ENCODE data around the gene SMTN.
"Not testable (repeated sequence)": the region's sequence is repeated elsewhere in the genome, so short reads cannot be mapped to it uniquely, and the experiment has no call there.

Gene SMTN

GRCh38 chr22:31091106-31091975 is 10.2 kb downstream of the SMTN start:
- no peak for DNase-seq

- DNase-seq: no peak
Observed at GRCh38 chr22:31092161-31092560, 11.0 kb downstream of the SMTN start.

GRCh38 chr22:31093086-31093850 is 12.2 kb downstream of the SMTN start:
- no peak for DNase-seq

GRCh38 chr22:31094021-31094551 is 13.0 kb downstream of the SMTN start:
- no peak for DNase-seq

- DNase-seq: no peak
Observed at GRCh38 chr22:31094741-31095140, 13.6 kb downstream of the SMTN start.

- no peak for DNase-seq
Observed at GRCh38 chr22:31095637-31096249, 14.6 kb downstream of the SMTN start.

- DNase-seq: no peak
Observed at GRCh38 chr22:31096657-31097279, 15.7 kb downstream of the SMTN start.

- DNase-seq: not testable (repeated sequence)
Observed at GRCh38 chr22:31097539-31097938, 16.4 kb downstream of the SMTN start.

- DNase-seq: no peak
Observed at GRCh38 chr22:31097941-31098631, 17.0 kb downstream of the SMTN start.

- no peak for DNase-seq
Observed at GRCh38 chr22:31098632-31099110, 17.6 kb downstream of the SMTN start.

- DNase-seq: no peak
Observed at GRCh38 chr22:31099386-31099785, 18.3 kb downstream of the SMTN start.

- DNase-seq: no peak
Observed at GRCh38 chr22:31099841-31100761, 19.0 kb downstream of the SMTN start.

- DNase-seq: no peak
Observed at GRCh38 chr22:31100762-31101525, 19.8 kb downstream of the SMTN start.

GRCh38 chr22:31102441-31103081 is 21.4 kb downstream of the SMTN start:
- DNase-seq: no peak

GRCh38 chr22:31103111-31103510 is 22.0 kb downstream of the SMTN start:
- DNase-seq: no peak

- no peak for DNase-seq
Observed at GRCh38 chr22:31103899-31104694, 23.0 kb downstream of the SMTN start.

GRCh38 chr22:31104869-31105268 is 23.8 kb downstream of the SMTN start:
- DNase-seq: no peak

GRCh38 chr22:31105282-31105929 is 24.3 kb downstream of the SMTN start:
- DNase-seq: no peak
